ENCODE results near the gene PGGT1B.

DNA sequence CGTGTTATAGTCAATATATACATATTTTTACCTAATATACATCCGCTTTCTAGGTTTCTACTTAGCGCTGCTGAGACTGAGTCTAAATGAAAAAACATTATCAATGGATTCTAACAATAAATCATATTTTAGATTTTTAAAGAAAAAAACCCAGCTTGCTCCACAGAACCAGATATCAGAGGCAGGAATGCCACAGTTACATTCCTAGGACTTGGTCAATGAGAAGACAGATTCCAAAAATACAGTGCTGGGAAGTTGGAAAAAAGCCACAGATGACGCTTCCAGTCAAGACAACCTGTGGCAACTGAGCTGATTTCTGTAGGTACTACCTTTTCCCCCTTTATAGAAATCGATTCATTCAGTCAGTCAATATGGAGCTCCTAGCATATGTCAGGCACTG is 34.4 kb upstream of the PGGT1B start:
- TF ChIP-seq, protein P1, sequence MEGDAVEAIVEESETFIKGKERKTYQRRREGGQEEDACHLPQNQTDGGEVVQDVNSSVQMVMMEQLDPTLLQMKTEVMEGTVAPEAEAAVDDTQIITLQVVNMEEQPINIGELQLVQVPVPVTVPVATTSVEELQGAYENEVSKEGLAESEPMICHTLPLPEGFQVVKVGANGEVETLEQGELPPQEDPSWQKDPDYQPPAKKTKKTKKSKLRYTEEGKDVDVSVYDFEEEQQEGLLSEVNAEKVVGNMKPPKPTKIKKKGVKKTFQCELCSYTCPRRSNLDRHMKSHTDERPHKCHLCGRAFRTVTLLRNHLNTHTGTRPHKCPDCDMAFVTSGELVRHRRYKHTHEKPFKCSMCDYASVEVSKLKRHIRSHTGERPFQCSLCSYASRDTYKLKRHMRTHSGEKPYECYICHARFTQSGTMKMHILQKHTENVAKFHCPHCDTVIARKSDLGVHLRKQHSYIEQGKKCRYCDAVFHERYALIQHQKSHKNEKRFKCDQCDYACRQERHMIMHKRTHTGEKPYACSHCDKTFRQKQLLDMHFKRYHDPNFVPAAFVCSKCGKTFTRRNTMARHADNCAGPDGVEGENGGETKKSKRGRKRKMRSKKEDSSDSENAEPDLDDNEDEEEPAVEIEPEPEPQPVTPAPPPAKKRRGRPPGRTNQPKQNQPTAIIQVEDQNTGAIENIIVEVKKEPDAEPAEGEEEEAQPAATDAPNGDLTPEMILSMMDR (IDR thresholded peaks at IDR 0.05) = no peak
- TF ChIP-seq, protein P2, sequence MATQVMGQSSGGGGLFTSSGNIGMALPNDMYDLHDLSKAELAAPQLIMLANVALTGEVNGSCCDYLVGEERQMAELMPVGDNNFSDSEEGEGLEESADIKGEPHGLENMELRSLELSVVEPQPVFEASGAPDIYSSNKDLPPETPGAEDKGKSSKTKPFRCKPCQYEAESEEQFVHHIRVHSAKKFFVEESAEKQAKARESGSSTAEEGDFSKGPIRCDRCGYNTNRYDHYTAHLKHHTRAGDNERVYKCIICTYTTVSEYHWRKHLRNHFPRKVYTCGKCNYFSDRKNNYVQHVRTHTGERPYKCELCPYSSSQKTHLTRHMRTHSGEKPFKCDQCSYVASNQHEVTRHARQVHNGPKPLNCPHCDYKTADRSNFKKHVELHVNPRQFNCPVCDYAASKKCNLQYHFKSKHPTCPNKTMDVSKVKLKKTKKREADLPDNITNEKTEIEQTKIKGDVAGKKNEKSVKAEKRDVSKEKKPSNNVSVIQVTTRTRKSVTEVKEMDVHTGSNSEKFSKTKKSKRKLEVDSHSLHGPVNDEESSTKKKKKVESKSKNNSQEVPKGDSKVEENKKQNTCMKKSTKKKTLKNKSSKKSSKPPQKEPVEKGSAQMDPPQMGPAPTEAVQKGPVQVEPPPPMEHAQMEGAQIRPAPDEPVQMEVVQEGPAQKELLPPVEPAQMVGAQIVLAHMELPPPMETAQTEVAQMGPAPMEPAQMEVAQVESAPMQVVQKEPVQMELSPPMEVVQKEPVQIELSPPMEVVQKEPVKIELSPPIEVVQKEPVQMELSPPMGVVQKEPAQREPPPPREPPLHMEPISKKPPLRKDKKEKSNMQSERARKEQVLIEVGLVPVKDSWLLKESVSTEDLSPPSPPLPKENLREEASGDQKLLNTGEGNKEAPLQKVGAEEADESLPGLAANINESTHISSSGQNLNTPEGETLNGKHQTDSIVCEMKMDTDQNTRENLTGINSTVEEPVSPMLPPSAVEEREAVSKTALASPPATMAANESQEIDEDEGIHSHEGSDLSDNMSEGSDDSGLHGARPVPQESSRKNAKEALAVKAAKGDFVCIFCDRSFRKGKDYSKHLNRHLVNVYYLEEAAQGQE (IDR thresholded peaks at IDR 0.05; ENCODE audit: insufficient read depth in 1 of 2, low read depth in 2 of 2, low read length in 1 of 2) = no peak
- no peak for TF ChIP-seq POLR2AphosphoS5 (IDR thresholded peaks at IDR 0.05; ENCODE audit: low read depth, low read length)
- TF ChIP-seq TCF7L2 (IDR thresholded peaks at IDR 0.05; ENCODE audit: low read depth, low read length) = no peak

All from Panc1 (cell line).